ENCODE measurements around the gene MAGEE2.
A peak's percentile ranks its signal among the peaks of the same experiment; 100 is the strongest.

MAGEE2 gene

DNA sequence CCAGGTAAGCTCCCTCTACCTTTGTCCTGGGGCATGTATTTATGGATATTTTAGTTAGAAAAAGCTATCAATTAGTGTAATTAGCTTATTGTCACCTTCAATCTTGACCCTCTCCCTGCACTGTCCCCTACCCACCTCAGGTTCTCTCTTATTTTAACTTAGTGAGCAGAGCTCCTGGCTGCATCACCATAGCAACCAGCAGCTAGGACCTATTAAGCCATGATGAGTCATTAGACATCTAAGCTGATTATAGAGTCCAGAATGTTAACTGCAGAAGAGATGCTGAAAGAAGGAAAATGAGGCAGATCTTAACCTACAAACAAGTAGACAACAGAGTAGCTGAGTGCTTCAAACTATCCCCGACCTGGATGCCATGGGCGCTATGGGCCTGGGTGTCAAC lies 36.6 kb downstream of the MAGEE2 start:
- TF ChIP-seq EZH2phosphoT487 (conservative IDR thresholded peaks at IDR 0.05; ENCODE audit: low read length) = no peak
- TF ChIP-seq, protein P1, sequence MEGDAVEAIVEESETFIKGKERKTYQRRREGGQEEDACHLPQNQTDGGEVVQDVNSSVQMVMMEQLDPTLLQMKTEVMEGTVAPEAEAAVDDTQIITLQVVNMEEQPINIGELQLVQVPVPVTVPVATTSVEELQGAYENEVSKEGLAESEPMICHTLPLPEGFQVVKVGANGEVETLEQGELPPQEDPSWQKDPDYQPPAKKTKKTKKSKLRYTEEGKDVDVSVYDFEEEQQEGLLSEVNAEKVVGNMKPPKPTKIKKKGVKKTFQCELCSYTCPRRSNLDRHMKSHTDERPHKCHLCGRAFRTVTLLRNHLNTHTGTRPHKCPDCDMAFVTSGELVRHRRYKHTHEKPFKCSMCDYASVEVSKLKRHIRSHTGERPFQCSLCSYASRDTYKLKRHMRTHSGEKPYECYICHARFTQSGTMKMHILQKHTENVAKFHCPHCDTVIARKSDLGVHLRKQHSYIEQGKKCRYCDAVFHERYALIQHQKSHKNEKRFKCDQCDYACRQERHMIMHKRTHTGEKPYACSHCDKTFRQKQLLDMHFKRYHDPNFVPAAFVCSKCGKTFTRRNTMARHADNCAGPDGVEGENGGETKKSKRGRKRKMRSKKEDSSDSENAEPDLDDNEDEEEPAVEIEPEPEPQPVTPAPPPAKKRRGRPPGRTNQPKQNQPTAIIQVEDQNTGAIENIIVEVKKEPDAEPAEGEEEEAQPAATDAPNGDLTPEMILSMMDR (IDR thresholded peaks at IDR 0.05; ENCODE audit: insufficient read depth, low read length, poor library complexity, severe bottlenecking) = no peak
- Histone ChIP-seq H3K4me3 (ENCODE audit: insufficient read depth, low read length, poor library complexity, severe bottlenecking) (no peak overlapping the region), H2AFZ (ENCODE audit: low read depth, low read length, severe bottlenecking) (no peak overlapping the region), H3F3A (ENCODE audit: insufficient read depth) (no peaks in the 10 kb centered on the region), H4K20me1 (ENCODE audit: low read depth, low read length) (no peaks in the 10 kb centered on the region), H3K9me2 (replicated peaks; ENCODE audit: insufficient read depth, low read length) (no peaks in the 10 kb centered on the region), H3K27me3 (ENCODE audit: low read length) (no peaks in the 10 kb centered on the region), H3K36me3 (ENCODE audit: low read length) (no peaks in the 10 kb centered on the region), H3K4me2 (ENCODE audit: low read depth, low read length, poor library complexity, severe bottlenecking) (no peak overlapping the region), H3K9me3 (ENCODE audit: insufficient read depth, low read length) (no peaks in the 10 kb centered on the region), H3K27ac (ENCODE audit: low read depth, low read length) (no peak overlapping the region), H3K9ac (ENCODE audit: low read length) (no peak overlapping the region), H3K79me2 (ENCODE audit: insufficient read depth, low read length) (no peaks in the 10 kb centered on the region)

DNA sequence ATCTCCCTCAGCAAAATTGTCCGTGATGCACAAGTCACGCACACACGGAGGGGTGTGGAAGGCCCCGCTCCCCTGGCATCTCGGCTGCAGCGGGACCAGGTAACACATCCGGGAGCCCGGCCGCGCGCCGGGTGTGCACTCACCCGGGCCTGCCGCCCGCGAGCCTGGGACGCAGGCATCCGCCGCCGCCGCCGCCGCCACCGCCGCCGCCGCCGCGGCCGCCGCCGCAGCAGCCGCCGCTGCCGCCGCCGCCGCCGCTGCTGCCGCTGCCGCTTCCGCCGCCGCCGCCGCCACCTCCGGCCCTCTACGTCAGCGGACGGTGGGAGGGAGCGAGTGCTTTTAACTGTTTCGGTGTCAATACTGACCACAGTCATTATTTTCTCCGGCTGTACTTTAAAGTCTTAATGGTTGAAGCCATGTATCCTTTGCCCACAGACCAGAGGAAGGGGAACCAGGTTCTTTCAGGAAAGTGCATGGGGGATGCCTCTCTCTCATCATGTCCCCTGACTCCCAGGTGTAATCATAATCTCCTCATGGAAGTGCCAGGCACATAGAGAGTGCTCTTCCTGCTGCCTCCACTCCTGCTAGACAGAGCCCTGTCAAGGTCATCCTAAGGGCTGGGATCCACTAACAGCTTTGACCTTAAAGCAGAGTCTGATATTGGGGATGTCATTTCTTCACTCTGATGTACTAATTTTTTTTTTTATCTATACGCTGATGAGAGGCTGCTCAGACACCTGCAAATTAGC lies 38.0 kb downstream of the MAGEE2 start:
- peak overlapping the region; percentile 57 for H3K4me2 ChIP-seq (ENCODE audit: low read depth, low read length, poor library complexity, severe bottlenecking)
- H3K27me3 ChIP-seq (ENCODE audit: low read length) = no peaks in the 10 kb centered on the region
- H3K4me3 ChIP-seq (ENCODE audit: insufficient read depth, low read length, poor library complexity, severe bottlenecking) = peak overlapping the region; percentile 42
- H3F3A ChIP-seq (ENCODE audit: insufficient read depth) = no peaks in the 10 kb centered on the region
- no peak overlapping the region for H3K27ac ChIP-seq (ENCODE audit: low read depth, low read length)
- TF ChIP-seq, protein P1 (IDR thresholded peaks at IDR 0.05; ENCODE audit: insufficient read depth, low read length, poor library complexity, severe bottlenecking) = no peak
- TF ChIP-seq EZH2phosphoT487 (conservative IDR thresholded peaks at IDR 0.05; ENCODE audit: low read length) = no peak
- H4K20me1 ChIP-seq (ENCODE audit: low read depth, low read length) = no peaks in the 10 kb centered on the region
- peak overlapping the region; percentile 26 for H3K9ac ChIP-seq (ENCODE audit: low read length)
- no peaks in the 10 kb centered on the region for H3K79me2 ChIP-seq (ENCODE audit: insufficient read depth, low read length)
- H3K9me2 ChIP-seq (replicated peaks; ENCODE audit: insufficient read depth, low read length) = no peaks in the 10 kb centered on the region
- peak overlapping the region; percentile 87 for H2AFZ ChIP-seq (ENCODE audit: low read depth, low read length, severe bottlenecking)
- H3K36me3 ChIP-seq (ENCODE audit: low read length) = no peaks in the 10 kb centered on the region
- H3K9me3 ChIP-seq (ENCODE audit: insufficient read depth, low read length) = no peaks in the 10 kb centered on the region
